Measurements from ENCODE around the gene CNNM2. TPM values are rescaled to one million over a fixed set of nuclear protein-coding genes. Genes with fewer than 3 reads are reported as not detected.

The CNNM2 gene
- total RNA-seq, 3 donors from 2014 or later, result 22.6 to 53.2 (median 27.3) TPM

- Histone ChIP-seq H3K9me3 (no peaks in the 10 kb centered on the region), H3K36me3 (ENCODE audit: low read depth) (no peaks in the 10 kb centered on the region), H3K4me3 (no peak overlapping the region), H3K4me1 (ENCODE audit: low read depth) (no peaks in the 10 kb centered on the region)
- no peak for DNase-seq
- intact Hi-C loops (cut with DNase I, micrococcal nuclease), result no loop called here
- TF ChIP-seq CTCF (IDR thresholded peaks at IDR 0.05), result no peak
- ATAC-seq, result no peak
These were observed 103.2 kb downstream of the CNNM2 start for GRCh38 chr10:103021150-103021899.

DNA sequence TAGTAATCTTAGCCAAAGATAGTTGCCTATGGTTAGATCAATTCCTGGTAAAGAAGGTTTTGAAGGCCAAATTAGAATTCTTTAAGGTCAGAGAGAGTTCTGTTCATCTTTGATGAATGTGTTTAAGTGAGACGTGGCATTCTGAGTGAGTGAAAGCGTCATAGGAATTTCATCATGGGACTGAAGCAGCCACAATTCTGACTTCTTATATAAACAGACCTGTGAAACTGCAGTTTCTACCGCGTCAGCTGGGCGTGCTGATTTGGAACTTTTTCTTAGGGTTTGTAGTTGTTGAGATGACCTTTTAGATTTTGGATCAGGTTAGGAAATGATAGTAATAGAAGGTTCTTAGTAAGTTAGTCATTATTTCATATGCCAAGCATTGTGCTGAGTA is 103.8 kb downstream of the CNNM2 start:
- intact Hi-C loops (cut with DNase I, micrococcal nuclease), result no loop called here
- no peak for DNase-seq
- TF ChIP-seq CTCF (IDR thresholded peaks at IDR 0.05), result no peak
- Histone ChIP-seq H3K36me3 (ENCODE audit: low read depth) (no peaks in the 10 kb centered on the region), H3K4me3 (no peak overlapping the region), H3K9me3 (no peaks in the 10 kb centered on the region), H3K4me1 (ENCODE audit: low read depth) (no peaks in the 10 kb centered on the region)
- no peak for ATAC-seq

DNA sequence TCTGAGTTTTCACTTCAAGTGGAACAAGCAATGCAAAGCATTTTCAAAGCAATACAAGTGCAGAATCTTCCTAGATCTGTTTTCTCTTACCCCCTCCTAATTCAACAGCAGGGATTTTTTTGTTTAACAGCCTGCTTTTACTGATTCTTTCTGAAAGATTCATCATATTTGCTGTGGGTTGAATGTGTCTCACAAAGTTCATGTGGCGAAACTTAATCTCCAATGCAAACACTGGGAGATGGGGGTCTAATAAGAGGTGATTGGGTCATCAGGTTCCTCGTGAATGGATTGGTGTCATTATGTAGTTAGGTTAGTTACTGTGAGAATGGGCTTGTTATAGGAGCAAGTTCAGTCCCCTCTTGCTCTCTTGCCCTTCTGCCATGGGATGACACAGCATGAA is 107.6 kb downstream of the CNNM2 start:
- ATAC-seq (no peak), DNase-seq (no peak)
- Histone ChIP-seq H3K4me3 (no peak overlapping the region), H3K4me1 (ENCODE audit: low read depth) (no peaks in the 10 kb centered on the region), H3K9me3 (no peaks in the 10 kb centered on the region), H3K36me3 (ENCODE audit: low read depth) (no peaks in the 10 kb centered on the region)
- TF ChIP-seq CTCF (IDR thresholded peaks at IDR 0.05), result no peak
- intact Hi-C loops (cut with DNase I, micrococcal nuclease), result no loop called here

DNA sequence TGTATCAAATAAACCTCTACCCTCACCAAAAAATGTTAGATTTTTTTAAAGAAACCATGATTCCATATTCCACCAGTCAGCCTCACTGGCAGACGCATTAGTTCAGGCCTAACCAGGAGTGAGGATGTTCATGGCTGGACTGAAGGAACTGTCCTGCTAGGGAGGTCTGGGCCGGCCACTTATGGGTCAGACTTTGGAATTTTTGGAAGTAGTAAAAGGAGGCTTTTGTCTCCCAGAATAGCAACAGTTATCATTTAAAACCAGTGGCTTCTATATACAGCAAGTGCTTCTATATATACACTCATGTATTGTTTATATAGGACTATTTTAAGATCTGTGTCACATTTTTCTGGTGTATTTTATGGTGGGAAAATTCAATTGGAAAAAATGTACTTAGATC is 120.5 kb downstream of the CNNM2 start:
- Histone ChIP-seq H3K4me3 (no peak overlapping the region), H3K4me1 (ENCODE audit: low read depth) (no peaks in the 10 kb centered on the region), H3K9me3 (no peaks in the 10 kb centered on the region), H3K36me3 (ENCODE audit: low read depth) (no peaks in the 10 kb centered on the region)
- intact Hi-C loops (cut with DNase I, micrococcal nuclease), result no loop called here
- DNase-seq, result no peak
- ATAC-seq, result no peak
- TF ChIP-seq CTCF (IDR thresholded peaks at IDR 0.05), result no peak

DNA sequence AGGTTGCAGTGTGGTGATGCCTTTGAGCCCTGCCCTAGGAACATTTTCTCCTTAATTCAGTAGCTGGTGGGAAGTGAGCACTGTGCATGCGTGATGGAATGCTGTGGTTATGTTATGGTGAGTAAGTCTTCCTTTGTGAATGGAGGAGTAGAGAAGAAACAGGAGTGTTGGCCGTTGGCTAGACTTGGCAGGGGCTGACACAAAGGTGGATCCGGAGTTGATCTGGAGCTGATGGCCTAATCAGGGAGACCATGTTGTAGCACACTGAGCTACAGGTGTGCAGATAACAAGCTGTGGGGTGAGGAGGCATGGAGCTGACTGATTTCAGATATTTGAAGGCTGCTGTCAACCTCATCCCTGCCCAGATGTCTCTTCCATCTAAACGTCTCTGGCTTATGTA is 122.3 kb downstream of the CNNM2 start:
- Histone ChIP-seq H3K36me3 (ENCODE audit: low read depth) (no peaks in the 10 kb centered on the region), H3K9me3 (no peaks in the 10 kb centered on the region), H3K4me3 (no peak overlapping the region), H3K4me1 (ENCODE audit: low read depth) (no peaks in the 10 kb centered on the region)
- ATAC-seq (no peak), DNase-seq (no peak)
- no peak for TF ChIP-seq CTCF (IDR thresholded peaks at IDR 0.05)
- intact Hi-C loops (cut with DNase I, micrococcal nuclease), result no loop called here

- Histone ChIP-seq H3K4me1 (ENCODE audit: low read depth) (no peaks in the 10 kb centered on the region), H3K36me3 (ENCODE audit: low read depth) (no peaks in the 10 kb centered on the region), H3K9me3 (no peaks in the 10 kb centered on the region), H3K4me3 (no peak overlapping the region)
- no peak for TF ChIP-seq CTCF (IDR thresholded peaks at IDR 0.05)
- intact Hi-C loops (cut with DNase I, micrococcal nuclease), result no loop called here
- no peak for DNase-seq
- no peak for ATAC-seq
These were observed 123.3 kb downstream of the CNNM2 start for GRCh38 chr10:103041391-103041790.

All from mucosa of descending colon (tissue), 3 donors.